GM04503 (cell line): Measurements from ENCODE around the gene EML2.
"Not testable (repeated sequence)": the region's sequence is repeated elsewhere in the genome, so short reads cannot be mapped to it uniquely, and the experiment has no call there.

Source experiments
- DNase-seq: peaks from one replicate; pipeline ENCODE4 v3.0.0-alpha.2; 2012; ENCODE audit warnings: low read depth

Gene EML2

GRCh38 chr19:45638930-45639729 is at the start of gene EML2:
Gene EML2 (minus strand): TSS chr19:45639397. CDS start chr19:45639376, 21 bp downstream.
- no peak for DNase-seq

DNA sequence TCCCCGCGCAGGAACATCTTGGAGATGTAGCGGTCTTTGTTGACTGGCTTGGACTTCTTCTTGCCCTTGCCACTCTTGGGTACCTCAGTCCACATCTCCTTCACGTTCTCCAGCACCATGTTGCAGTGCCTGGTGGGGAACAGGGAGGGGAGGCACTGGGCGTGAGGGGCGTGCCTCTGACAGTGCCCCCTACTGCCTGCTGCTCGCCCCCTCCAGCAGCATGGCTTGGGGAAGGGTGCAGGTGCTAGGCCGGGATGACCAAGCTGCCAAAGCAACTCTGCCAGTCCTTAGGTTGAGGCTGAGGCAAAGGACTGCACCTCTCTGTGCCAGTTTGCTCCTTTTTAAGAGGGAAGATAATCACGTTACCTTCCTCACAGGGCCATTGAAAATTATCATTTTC is 48.4 kb upstream of the EML2 start:
- no peak for DNase-seq

DNA sequence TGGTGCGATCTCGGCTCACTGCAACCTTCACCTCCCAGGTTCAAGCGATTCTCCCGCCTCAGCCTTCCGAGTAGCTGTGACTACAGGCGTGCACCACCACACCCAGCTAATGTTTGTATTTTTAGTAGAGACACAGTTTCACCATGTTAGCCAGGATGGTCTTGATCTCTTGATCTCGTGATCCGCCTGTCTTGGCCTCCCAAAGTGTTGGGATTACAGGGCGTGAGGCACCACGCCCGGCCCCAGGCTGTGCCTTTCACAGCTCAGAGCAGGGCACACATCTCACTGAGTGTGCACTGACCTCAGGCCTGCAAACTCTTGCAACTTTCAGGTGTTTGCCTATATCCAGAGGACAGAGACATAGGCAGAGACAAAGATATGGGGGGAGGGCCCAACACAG is 45.8 kb upstream of the EML2 start:
- DNase-seq, result not testable (repeated sequence)

- no peak for DNase-seq
Measured at GRCh38 chr19:45682908-45683307, 43.7 kb upstream of the EML2 start.

- DNase-seq, result no peak
Measured at GRCh38 chr19:45682117-45682516, 42.9 kb upstream of the EML2 start.

DNA sequence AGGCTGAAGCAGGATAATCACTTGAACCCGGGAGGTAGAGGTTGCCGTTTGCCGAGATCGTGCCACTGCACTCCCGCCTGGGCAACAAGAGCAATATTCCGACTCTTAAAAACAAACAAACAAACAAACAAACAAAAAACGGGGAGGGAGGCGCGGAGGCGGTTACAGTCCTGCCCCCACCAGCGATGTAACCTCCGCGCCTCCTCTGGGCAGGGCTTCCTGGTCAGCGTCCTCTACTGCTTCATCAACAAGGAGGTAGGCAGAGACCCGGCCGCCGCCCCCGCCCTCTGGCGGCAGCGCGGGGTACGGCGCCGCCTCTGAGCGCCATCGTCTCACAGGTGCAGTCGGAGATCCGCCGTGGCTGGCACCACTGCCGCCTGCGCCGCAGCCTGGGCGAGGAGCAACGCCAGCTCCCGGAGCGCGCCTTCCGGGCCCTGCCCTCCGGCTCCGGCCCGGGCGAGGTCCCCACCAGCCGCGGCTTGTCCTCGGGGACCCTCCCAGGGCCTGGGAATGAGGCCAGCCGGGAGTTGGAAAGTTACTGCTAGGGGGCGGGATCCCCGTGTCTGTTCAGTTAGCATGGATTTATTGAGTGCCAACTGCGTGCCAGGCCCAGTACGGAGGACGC is 42.3 kb upstream of the EML2 start:
- no peak for DNase-seq

DNA sequence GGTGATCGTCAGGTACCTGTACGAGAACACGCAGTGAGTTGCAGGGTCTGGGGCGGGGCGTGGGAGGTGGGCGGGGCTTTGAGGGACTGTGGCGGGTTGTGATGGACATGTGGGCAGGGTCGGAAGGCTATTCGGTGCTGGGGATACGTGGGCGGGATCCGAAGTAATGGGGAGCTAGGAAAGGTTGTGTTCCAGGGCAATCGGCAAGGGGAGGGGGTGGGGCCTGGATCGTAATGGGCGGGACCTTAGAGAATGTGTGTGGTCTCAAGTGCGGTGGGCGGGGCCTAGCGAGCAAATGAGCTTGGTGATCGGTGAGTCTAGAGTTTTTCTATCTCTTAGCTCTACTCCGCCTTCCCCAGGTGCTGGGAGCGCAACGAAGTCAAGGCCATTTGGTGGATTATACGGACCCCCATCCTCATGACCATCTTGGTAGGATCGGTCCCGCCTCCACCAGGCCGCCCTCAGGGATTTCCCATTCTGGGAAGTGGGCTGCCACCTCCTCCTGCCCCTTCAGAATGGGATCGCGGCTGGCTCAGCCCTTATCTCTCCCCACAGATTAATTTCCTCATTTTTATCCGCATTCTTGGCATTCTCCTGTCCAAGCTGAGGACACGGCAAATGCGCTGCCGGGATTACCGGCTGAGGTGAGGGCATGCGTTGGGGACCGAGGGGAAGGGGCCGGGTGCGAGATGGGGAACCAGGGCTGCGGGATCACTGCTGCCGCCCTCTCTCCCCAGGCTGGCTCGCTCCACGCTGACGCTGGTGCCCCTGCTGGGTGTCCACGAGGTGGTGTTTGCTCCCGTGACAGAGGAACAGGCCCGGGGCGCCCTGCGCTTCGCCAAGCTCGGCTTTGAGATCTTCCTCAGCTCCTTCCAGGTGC is 38.4 kb upstream of the EML2 start:
- no peak for DNase-seq

- DNase-seq, result no peak
Measured at GRCh38 chr19:45676851-45677263, 37.7 kb upstream of the EML2 start.

- no peak for DNase-seq
Measured at GRCh38 chr19:45674946-45675345, 35.7 kb upstream of the EML2 start.

- DNase-seq, result no peak
Measured at GRCh38 chr19:45670670-45671453, 31.7 kb upstream of the EML2 start.

DNA sequence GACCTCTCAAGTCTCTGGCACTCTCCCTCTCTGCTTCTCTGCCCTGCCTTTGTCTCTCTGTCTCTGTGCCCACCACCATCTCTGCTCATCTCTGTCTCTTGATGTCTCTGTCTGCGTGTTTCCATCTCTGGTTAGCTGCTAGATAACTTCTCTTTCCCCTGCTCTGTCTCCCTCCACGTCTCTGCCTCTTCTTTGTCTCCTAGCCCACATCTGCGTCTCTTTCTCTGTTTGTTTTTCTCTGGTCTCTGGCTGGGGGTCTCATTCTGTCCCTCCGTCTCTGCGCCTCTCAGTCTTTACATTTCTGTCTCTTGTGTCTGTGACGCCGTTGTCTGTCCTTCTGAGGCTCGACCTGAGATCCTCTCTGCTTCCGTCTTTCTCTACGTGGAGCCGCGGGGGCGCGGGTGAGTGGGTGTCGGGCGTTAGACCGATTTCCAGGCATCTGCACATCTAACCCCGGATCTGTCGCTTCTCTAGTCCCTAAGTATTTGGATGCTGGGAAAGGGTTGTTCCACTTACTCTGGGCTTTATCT is 29.2 kb upstream of the EML2 start:
- no peak for DNase-seq

DNA sequence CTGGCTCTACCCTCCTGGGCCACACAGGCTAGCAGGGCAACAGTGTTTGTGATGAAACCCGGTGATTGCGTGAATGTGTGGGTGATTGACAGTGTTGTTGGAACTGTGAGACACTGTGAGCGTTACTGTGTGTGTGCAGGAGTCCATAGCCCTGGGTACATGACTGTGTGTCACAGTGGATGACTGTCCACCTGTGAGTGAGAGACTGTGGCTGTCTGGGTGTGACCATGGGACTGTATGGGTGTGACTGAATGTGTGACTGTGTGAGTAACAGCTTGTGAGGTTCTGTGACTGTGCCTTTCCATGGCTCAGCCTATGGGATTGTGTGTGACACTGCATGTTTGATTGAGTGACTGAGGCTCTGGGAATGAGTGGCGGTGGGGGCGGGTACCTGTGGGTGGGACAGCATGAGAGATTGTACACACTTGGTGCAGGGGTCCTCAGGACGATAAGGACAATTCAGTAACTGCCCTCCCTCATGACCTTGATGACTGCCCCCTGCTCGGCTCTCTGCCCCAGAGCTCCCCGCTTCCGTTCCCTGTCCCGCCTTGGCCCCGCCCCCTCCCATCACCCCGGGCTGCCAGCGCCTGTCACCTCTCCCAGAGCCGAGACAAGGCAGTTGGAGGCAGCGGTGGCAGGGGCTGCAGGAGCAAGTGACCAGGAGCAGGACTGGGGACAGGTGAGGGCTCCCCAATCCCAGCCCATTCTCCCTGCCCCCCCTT is 28.6 kb upstream of the EML2 start, which contains the start of gene GIPR:
GIPR (plus strand) TSS at position 602 of the 722 bp plus-strand sequence. CDS start 1,300 bp downstream, outside the sequence.
- DNase-seq, result no peak

DNA sequence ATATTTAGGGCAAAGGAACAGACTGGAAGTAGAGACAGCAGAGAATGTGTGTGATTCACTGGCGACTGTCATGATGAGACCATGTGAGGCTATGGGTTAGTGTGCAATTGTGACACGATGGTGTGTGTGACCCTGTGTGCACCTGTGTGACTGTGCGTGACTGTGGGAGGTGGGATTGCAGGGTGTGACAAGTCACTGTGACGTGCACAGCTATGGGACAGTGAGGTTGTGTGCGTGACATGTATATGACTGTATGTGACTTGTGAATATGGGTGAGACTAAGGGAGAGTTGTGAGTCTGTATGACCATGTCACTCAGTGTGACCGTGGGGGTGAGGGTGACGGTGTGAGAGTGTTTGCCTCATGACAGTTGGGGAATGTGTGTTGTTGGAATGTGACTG is 25.4 kb upstream of the EML2 start:
- no peak for DNase-seq

- DNase-seq, result no peak
Measured at GRCh38 chr19:45663800-45664199, 24.6 kb upstream of the EML2 start.

GRCh38 chr19:45660636-45661035 is 21.4 kb upstream of the EML2 start:
- no peak for DNase-seq

- no peak for DNase-seq
Measured at GRCh38 chr19:45659096-45659729, 20.0 kb upstream of the EML2 start.

- DNase-seq, result no peak
Measured at GRCh38 chr19:45657520-45658167, 18.4 kb upstream of the EML2 start.

- no peak for DNase-seq
Measured at GRCh38 chr19:45655073-45655472, 15.9 kb upstream of the EML2 start.

GRCh38 chr19:45653634-45654033 is 14.4 kb upstream of the EML2 start:
- DNase-seq, result no peak

DNA sequence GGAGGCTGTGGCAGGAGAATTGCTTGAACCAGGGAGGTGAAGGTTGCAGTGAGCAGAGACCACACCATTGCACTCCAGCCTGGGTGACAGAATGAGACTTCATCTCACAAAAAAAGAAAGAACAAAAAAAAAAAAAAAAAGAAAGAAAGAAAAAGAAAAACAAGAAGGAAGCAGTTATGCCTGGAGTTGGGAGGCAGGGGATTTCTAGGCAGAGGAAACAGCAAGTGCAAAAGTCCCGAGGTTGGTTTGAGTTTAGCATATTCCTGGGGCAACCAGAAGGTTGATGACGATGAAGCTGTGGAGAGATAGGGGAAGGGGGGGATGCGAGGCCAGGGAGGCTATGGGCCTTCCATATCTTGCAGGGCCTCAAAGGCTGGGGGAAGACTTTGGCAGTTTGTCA is 11.5 kb upstream of the EML2 start:
- DNase-seq, result no peak
